Activated B cell treated with CpG ODN at 0.5 μM for 24 hours (primary cell): Measurements from ENCODE around the gene CHCHD6. TPM values are rescaled to one million over a fixed set of nuclear protein-coding genes. Genes with fewer than 3 reads are reported as not detected.

ENCODE experiments used
- ATAC-seq: fragments of 200-7000 bp; cut with Tn5 transposase; one replicate; pipeline ENCODE4 v1.10.0; 2021; ENCODE audit warnings: low read depth, mild to moderate bottlenecking, moderate library complexity
- CTCF ChIA-PET: fragments of 350-600 bp; sonication (Branson Sonifier 250); formaldehyde crosslinking; loops from one replicate; lab custom pipeline; 2021; ENCODE audit warnings: antibody characterized with exemption; lab: Charles Lee
- POLR2A ChIA-PET: fragments of 350-600 bp; sonication (Branson Sonifier 250); formaldehyde crosslinking; loops from one replicate; lab custom pipeline; 2021; ENCODE audit warnings: antibody characterized with exemption; lab: Charles Lee
- DNase-seq: peaks from one replicate; pipeline ENCODE4 v3.0.0; 2022
- H3K27ac Mint-ChIP-seq: one replicate; pipeline ENCODE4 v1.8.0; 2020; ENCODE audit warnings: mixed read lengths
- H3K27me3 Mint-ChIP-seq: one replicate; pipeline ENCODE4 v1.8.0; 2021; ENCODE audit warnings: mixed read lengths
- H3K36me3 Mint-ChIP-seq: one replicate; pipeline ENCODE4 v1.8.0; 2021; ENCODE audit warnings: low read depth, mixed read lengths
- H3K4me1 Mint-ChIP-seq: one replicate; pipeline ENCODE4 v1.8.0; 2021; ENCODE audit warnings: mixed read lengths
- H3K4me3 Mint-ChIP-seq: one replicate; pipeline ENCODE4 v1.8.0; 2020; ENCODE audit warnings: mild to moderate bottlenecking, mixed read lengths
- H3K9me3 Mint-ChIP-seq: one replicate; pipeline ENCODE4 v1.8.0; 2020; ENCODE audit warnings: mixed read lengths
- CTCF ChIP-seq: fragments of 200-600 bp; IDR thresholded peaks from one replicate; pipeline ENCODE4 v1.8.0; 2022; ENCODE audit warnings: antibody characterized with exemption, mild to moderate bottlenecking
- intact Hi-C: fragments of 100-400 bp; cut with micrococcal nuclease; formaldehyde crosslinking; loops from one replicate; pipeline ENCODE4 v1.15.1; 2024
- total RNA-seq: library from RNA; stranded (reverse); gene quantifications from 2 replicates; pipeline ENCODE4 v1.2.3, GENCODE V29; 2022

The CHCHD6 gene
- total RNA-seq, 1 donor from 2014 or later = 10.0 TPM

- Mint-ChIP-seq H3K9me3 (peaks cover 9% of the 10 kb centered on the region), H3K36me3 (no peaks in the 10 kb centered on the region)
These were observed 37.1 kb upstream of the CHCHD6 start for GRCh38 chr3:126666658-126667528.

GRCh38 chr3:126667631-126668449 is 36.2 kb upstream of the CHCHD6 start:
- no peaks in the 10 kb centered on the region for H3K36me3 Mint-ChIP-seq

More at GRCh38 chr3:126666658-126667528, 37.1 kb upstream of the CHCHD6 start:
- Mint-ChIP-seq H3K27me3 (peaks cover 5% of the 10 kb centered on the region), H3K4me1 (no peaks in the 10 kb centered on the region), H3K27ac (no peak overlapping the region), H3K4me3 (no peak overlapping the region)
- DNase-seq (no peak), ATAC-seq (no peak)
- ChIA-PET POLR2A (no interaction called here), CTCF (interaction anchor here (1.2 kb wide), 1 partner anchor 13 kb away, joined by 4 read pairs; no protein-coding TSS in a partner anchor)
- intact Hi-C loops = no loop called here
- TF ChIP-seq CTCF = no peak

GRCh38 chr3:126668450-126669401 is 35.3 kb upstream of the CHCHD6 start:
- Mint-ChIP-seq H3K27me3 (peaks cover 5% of the 10 kb centered on the region), H3K36me3 (no peaks in the 10 kb centered on the region), H3K4me1 (no peaks in the 10 kb centered on the region), H3K27ac (no peak overlapping the region), H3K4me3 (no peak overlapping the region), H3K9me3 (peaks cover 9% of the 10 kb centered on the region)
- ATAC-seq (no peak), DNase-seq (no peak)
- ChIA-PET POLR2A (interaction anchor here (0.5 kb wide), 1 partner anchor 155 kb away, joined by 5 read pairs; no protein-coding TSS in a partner anchor), CTCF (interaction anchor here (1.3 kb wide), 1 partner anchor 11 kb away, joined by 3 read pairs; no protein-coding TSS in a partner anchor)
- TF ChIP-seq CTCF = no peak
- intact Hi-C loops = no loop called here

More at GRCh38 chr3:126667631-126668449, 36.2 kb upstream of the CHCHD6 start:
- DNase-seq = no peak
- Mint-ChIP-seq H3K27me3 (peaks cover 5% of the 10 kb centered on the region), H3K27ac (no peak overlapping the region), H3K4me3 (no peak overlapping the region), H3K4me1 (no peaks in the 10 kb centered on the region), H3K9me3 (peaks cover 9% of the 10 kb centered on the region)
- ATAC-seq = no peak
- ChIA-PET CTCF (no interaction called here), POLR2A (no interaction called here)
- intact Hi-C loops = no loop called here
- no peak for TF ChIP-seq CTCF

- ATAC-seq = peak; percentile 40
- Mint-ChIP-seq H3K9me3 (peaks cover 12% of the 10 kb centered on the region), H3K27ac (no peak overlapping the region), H3K4me1 (no peaks in the 10 kb centered on the region), H3K4me3 (no peak overlapping the region), H3K27me3 (peaks cover 8% of the 10 kb centered on the region), H3K36me3 (no peaks in the 10 kb centered on the region)
- intact Hi-C loops = no loop called here
- CTCF ChIA-PET = interaction anchor here (1.3 kb wide), 1 partner anchor 8 kb away, joined by 4 read pairs; no protein-coding TSS in a partner anchor
- DNase-seq = no peak
- POLR2A ChIA-PET = no interaction called here
- TF ChIP-seq CTCF = no peak
These were observed 32.5 kb upstream of the CHCHD6 start for GRCh38 chr3:126671521-126671920.
